Activated naive CD4-positive, alpha-beta T cell treated with Interleukin-2 at 50 U/mL for 16 hours (primary cell): Measurements from ENCODE around the gene DGLUCY.
"Not testable (repeated sequence)": the region's sequence is repeated elsewhere in the genome, so short reads cannot be mapped to it uniquely, and the experiment has no call there.

ENCODE experiments used
- DNase-seq: peaks from one replicate; pipeline ENCODE4 v3.0.0-alpha.2; 2020

DGLUCY gene

GRCh38 chr14:91238661-91239060 lies 124.8 kb downstream of the DGLUCY start:
- no peak for DNase-seq

DNA sequence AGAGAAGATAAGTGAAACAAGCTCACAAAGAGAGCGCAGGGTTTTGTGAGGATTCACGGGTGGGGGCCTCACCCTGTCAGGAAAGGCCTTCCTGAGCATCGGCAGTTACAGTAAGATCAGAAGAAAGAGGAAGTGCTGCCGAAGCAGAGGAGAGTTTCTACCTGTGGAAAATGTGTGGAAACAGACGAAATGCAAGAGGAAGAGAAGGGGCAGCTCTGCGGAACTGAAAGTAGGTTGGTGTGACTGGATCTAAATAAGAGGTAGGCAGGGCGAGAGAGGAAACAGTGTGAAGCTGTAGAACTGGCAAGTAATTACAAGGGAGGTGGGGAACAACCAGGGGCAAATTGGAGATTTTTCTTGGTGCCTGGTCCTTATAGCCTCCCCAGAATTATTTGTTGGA lies 128.0 kb downstream of the DGLUCY start:
- DNase-seq, result no peak

DNA sequence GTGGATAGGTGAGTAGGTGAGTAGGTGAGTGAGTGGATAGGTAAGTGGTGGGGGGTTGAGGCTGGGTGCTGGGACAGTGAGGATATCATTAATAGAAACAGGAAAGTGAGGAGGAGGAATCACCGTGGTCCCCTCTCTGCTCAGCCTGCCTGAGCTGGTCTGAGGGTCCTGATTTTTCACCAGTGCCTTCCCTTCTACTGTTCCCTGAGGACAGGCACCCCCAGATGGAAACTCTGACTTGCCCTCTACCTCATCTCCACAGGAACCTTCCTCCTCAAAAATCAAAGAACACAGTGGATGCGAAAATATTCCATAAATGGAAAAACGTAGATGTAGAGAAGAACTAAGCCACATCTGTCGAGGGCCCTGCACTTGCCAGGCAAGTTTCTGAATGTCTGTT lies 128.8 kb downstream of the DGLUCY start:
- DNase-seq, result no peak

DNA sequence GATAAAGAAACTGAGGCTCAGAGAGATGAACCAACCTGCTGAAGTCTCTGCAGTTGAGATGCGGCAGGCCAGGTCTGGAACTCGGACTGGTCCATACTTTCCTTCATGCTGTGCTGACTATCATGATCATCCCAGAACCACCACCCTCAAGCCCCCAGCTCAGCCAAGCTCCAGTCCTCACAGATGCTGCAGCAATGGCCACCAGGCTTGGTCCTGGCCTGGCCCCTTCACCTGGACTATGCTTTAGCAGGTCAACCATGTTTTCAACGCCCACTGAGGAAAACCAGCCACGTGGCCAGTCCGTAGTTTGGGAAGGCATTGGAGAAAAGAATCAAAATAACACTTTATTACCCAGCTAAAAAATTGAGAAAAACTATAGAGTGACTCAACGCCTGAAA lies 129.2 kb downstream of the DGLUCY start:
- DNase-seq, result no peak

DNA sequence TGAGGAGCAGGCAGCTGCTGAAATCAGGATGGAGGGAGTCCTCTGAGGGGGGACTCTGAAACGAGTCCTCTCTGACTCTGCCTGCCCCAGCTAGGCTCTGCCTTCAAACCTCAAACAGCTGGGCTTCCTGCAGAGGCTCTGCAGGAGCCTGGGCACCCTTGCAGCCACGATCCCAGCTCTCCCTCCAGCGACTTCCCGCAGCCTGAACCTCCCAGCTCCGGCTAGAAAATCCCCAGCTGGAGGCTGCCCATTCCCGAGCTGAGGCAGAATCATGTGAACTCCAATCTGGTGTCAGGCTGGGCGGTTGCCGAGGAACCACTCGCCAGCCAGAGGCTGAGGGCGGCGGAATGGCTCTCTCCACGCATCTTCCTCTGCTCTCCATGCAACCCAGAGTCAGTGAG lies 130.6 kb downstream of the DGLUCY start, which contains the start of gene GPR68:
TSS of gene GPR68 (minus strand) at position 204 of the 401 bp plus-strand sequence. CDS start 9,654 bp downstream, outside the sequence.
- DNase-seq, result no peak

DNA sequence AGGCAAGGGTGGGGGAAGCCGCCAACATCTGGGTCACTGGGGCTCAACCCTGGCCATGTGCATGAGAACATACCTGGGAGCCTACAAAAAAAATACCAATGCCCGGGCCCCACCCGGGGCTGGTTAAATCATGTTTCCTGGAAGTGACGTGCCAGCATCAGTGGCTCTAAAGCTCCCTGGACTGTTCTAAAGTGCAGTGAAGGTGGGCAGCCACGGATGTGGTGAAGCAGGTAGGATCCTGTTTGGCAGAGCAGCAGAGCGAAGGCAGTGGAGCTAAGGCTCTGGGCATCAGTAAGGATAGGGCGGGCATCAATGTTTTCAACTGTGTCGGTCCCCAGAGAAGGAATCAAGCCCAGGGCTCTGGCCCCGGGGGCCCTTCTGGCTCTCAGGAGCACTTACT lies 131.2 kb downstream of the DGLUCY start:
- DNase-seq, result peak; percentile 75

DNA sequence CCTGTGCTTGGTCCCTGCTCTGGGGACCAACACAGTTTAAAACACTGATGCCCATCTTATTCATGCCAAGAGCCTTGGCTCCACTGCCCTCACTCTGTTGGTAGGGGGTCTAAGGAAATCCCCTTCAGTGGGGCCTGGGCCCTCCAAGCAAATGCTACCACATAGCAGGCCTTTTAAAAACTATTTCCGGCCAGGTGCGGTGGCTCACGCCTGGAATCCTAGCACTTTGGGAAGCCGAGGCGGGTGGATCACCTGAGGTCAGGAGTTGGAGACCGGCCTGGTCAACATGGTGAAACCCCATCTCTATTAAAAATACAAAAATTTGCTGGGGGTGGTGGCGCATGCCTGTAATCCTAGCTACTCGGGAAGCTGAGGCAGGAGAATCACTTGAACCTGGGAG lies 131.7 kb downstream of the DGLUCY start:
- DNase-seq, result not testable (repeated sequence)

GRCh38 chr14:91246051-91246852 lies 132.4 kb downstream of the DGLUCY start:
- peak; percentile 79 for DNase-seq

DNA sequence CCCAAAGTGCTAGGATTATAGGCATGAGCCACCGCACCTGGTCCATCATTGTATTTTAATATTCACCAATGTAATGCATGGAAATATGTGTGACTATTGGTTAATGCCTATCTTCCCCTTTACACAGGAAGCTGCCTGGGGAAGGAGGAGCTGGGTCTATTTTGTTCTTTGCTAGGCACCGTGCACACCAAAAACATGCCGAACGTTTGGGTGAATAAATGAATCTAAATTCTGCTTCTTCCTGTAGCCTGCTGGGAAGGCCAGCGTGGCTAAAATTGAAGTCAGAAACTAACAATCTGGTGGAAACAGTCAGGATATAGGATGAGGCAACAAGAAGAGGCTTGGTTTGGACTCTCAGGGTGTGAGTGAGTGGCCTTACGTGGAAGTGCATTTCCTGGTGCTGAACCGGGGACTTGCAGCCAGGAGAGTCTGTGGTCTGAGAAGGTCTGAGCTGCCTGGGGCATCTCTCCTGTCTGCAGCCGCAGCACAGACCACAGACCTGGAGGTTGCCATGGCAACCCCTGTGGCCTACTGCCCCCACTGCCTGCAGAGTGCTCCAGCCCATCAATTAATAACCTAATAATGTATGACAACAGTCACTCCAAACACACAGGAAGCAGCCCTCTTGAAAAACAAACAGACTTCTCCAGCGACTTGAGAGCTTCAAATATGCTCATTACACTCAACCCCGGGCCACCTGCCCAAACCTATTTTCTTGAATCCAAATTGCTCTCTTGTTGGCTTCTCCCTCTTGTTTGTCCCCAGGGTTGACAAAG lies 136.2 kb downstream of the DGLUCY start:
- DNase-seq, result peak; percentile 48

DNA sequence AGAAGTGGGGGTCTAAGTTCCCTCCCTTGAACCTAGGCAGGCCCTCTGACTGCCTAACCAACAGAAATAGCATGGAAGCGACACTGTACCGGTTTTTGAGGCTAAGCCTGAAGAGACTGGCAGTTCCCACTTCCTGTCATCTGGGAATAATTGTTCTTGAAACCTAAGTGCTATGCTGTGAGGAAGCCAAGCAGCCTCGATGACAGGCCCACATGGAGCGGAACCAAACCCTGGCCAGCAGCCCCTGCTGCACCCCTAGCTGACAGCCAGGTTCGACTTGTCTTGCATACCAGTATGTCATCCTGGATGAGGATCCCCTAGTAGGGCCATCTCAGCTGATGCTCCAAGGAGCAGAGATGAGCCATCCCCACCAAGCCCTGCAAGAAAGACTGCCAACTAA lies 137.0 kb downstream of the DGLUCY start:
- no peak for DNase-seq

DNA sequence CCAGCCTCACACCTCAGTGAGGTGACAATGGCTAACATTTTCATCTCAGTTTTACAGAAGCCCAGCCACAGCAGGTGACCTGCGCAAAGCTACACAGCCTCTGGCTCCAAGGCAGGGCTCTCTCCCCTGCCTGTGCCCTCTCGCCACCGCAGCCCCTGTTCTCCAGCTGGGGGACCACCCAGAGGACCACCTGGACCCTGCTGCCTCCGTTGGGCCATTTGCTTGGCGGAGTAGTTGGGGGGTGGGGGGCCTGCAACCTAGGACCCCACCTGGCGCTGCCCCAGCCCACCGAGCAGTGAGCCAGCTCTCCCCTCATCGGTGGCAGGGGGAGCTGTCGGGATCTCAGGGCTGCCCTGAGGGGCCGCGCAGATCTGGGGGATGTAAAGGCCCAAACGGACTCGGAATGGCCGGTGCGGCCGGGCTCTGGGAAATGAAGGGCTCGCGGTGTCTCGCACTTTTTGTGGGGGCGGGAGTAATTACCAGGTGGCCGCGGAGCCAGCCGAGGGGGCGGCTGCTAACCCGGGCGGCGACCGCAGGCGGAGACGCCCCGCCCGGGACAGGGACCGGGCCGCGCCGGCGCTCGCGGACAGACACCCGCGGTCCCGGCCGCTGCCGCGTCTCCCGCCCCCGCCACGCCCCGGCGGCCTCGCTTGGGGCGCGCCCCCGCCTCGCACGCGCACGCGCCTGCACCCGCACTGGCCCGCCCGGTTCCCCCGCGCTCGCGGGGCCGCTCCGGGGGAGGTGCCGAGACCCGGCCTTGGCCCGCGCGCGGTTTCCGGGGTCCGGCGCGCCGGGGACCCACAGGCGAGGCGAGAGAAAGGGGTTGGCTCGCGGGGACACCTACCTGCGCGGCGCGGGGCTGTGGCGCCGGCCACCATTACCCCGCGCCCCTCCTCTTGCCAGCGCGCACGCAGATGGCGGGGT lies 139.3 kb downstream of the DGLUCY start:
- DNase-seq, result peak; percentile 56

GRCh38 chr14:91253795-91254323 lies 140.0 kb downstream of the DGLUCY start:
- DNase-seq, result no peak

- DNase-seq, result no peak
Measured at GRCh38 chr14:91254461-91254860, 140.6 kb downstream of the DGLUCY start.

GRCh38 chr14:91255026-91255695 lies 141.3 kb downstream of the DGLUCY start:
- no peak for DNase-seq

GRCh38 chr14:91256661-91257060 lies 142.8 kb downstream of the DGLUCY start:
- no peak for DNase-seq

GRCh38 chr14:91257328-91258010 lies 143.6 kb downstream of the DGLUCY start:
- no peak for DNase-seq

DNA sequence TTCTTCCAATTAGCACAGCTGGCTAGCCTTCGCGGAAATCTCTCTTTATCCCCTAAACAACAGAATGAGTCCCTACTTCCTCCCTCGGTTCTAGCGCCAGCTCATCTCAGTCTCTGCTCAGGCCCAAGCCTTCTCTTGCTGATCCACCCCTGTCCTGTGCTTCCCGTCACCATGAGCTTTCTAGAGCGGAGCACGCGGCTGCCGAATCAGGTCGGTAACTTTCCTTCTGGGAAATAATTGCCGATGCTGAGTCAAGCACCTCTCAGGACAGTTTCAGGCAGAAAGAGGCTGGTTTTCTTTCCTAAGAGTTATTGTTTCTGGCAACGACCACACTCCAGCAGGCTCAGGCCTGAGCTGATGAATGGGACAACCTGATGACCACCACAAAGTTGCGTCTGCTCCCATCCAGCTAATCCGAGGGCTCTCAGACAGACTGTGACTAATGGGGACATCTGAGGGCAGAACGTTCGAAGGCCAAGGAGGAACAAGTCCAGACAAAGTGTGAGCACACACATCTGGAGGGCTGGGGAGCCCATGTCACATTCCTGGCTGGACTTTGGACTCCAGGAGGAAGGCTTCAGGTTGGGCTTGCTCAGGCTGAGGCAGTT lies 144.2 kb downstream of the DGLUCY start:
- DNase-seq, result no peak

- no peak for DNase-seq
Measured at GRCh38 chr14:91258876-91259275, 145.0 kb downstream of the DGLUCY start.

DNA sequence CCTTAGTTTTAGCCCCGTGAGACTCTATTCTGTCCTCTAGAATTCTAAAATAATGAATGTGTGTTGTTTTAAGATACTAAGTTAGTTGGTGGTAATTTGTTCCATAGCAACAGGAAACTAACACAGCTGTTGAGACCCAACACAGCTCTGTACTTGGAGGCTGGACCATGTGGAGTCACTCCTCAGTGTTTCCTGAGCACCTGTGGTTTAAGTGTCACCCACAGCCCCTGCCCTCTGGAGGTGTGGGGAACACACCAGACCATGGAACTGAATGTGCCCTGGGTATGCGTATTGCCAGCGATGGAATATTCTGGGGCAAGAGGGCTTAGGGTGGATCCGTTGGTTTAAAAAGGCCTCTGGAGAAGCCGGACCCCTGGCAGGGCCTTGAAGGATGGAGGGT lies 147.2 kb downstream of the DGLUCY start:
- peak; percentile 64 for DNase-seq

DNA sequence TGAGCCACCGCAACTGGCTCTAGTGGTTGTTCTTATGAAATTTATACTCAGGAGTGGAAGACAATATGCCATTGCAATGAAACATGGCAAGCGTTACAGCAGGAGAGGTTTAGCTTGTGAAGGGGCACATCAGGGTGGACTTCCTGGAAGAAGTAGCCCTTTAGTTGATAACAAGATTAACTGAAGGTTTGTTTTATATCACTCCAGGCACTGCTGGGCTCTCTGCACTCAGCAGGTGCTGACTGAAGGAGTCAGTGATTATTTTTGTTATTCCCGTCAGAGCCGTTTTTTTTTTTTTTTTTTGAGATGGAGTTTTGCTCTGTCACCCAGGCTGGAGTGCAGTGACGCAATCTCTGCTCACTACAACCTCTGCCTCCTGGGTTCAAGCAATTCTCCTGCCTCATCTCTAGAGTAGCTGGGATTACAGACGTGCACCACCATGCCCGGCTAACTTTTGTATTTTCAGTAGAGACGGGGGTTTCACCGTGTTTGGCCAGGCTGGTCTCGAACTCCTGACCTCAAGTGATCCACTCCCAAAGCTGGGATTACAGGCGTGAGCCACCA lies 148.2 kb downstream of the DGLUCY start:
- no peak for DNase-seq

GRCh38 chr14:91263329-91263728 lies 149.5 kb downstream of the DGLUCY start:
- DNase-seq, result no peak
